Stimulated activated naive CD8-positive, alpha-beta T cell treated with anti-CD3 and anti-CD28 coated beads, Interleukin-15, Interleukin-2, amounts not matched to agents 100 ng/mL and 50 ng/mL, for 24 hours (primary cell): ENCODE results near the gene DAPK1.

Experiments used
- H3K27ac Mint-ChIP-seq: one replicate; pipeline ENCODE4 v1.8.0; 2021; ENCODE audit warnings: mild to moderate bottlenecking, mixed read lengths
- H3K27me3 Mint-ChIP-seq: one replicate; pipeline ENCODE4 v1.8.0; 2021; ENCODE audit warnings: mixed read lengths
- H3K36me3 Mint-ChIP-seq: one replicate; pipeline ENCODE4 v1.8.0; 2021; ENCODE audit warnings: low read depth, mixed read lengths
- H3K4me1 Mint-ChIP-seq: one replicate; pipeline ENCODE4 v1.8.0; 2021; ENCODE audit warnings: low read depth, mixed read lengths
- H3K4me3 Mint-ChIP-seq: one replicate; pipeline ENCODE4 v1.8.0; 2021; ENCODE audit warnings: mild to moderate bottlenecking, mixed read lengths
- H3K9me3 Mint-ChIP-seq: one replicate; pipeline ENCODE4 v1.8.0; 2021; ENCODE audit warnings: mixed read lengths

DAPK1 gene

DNA sequence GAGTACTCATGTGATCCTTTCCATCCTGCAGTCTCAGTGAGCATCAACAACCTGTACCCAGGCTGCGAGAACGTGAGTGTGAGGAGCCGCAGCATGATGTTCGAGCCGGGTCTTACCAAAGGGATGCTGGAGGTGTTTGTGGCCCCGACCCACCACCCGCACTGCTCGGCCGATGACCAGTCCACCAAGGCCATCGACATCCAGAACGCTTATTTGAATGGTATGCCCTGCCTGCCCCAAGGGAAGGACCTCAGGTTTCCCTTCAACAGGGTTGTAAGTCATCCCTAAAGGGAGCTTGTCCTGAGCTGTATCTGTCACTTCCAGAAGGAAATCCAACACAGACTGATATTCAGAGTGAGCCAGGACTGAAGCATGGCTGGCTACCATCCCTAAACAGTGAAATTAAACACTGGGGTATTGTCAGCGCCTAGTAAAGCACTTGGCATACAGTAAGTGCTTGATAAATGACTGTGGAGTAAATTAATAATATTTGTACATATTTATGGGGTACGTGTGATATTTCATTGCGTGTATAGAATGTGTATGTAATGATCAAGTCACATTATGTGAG lies 188.9 kb downstream of the DAPK1 start:
- no peak overlapping the region for H3K4me3 Mint-ChIP-seq
- peaks cover 12% of the 10 kb centered on the region for H3K4me1 Mint-ChIP-seq
- H3K27me3 Mint-ChIP-seq: no peaks in the 10 kb centered on the region
- no peaks in the 10 kb centered on the region for H3K36me3 Mint-ChIP-seq
- H3K9me3 Mint-ChIP-seq: peaks cover 3% of the 10 kb centered on the region
- no peak overlapping the region for H3K27ac Mint-ChIP-seq

DNA sequence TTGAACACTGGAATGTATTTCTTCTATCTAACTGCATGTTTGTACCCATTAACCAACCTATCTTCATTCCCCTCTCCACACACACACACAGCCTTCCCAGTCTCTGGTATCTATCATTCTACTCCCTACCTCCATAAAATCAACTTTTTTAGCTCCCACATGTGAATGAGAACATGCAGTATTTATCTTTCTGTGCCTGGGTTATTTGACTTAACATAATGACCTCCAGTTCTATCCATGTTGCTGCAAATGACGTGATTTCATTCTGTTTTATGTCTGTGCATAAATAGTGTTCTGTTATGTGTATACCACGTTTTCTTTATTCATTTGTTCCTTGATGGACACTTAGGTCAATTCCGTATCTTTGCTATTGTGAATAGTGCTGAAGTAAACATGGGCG lies 189.5 kb downstream of the DAPK1 start:
- no peak overlapping the region for H3K27ac Mint-ChIP-seq
- no peak overlapping the region for H3K4me3 Mint-ChIP-seq
- H3K36me3 Mint-ChIP-seq: no peaks in the 10 kb centered on the region
- H3K4me1 Mint-ChIP-seq: peaks cover 12% of the 10 kb centered on the region
- peaks cover 5% of the 10 kb centered on the region for H3K9me3 Mint-ChIP-seq
- H3K27me3 Mint-ChIP-seq: no peaks in the 10 kb centered on the region

DNA sequence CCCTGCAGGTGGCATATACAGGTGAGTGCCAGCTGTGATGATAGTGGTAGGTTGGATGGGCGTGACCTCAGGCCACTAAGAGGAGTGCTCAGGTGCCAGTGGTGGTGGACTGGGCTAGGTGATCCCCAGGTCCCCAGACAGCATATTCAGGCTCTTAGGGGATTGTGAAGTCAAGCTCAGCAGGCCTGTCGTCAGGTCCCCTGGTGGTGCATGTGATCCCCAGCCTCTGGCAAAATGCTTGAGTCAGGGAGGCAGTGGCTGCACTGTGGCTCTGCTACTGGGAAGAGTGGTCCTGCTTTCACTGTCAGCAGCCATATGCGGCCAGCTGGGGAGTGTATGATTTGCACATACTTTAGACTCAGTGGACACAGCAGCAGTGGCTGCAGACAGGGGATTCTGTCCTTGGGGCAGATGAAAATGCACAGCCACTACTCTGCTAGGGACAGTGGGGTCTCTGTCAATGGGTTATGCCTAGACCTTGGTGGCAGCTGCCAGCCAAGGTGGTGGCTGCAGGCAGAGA lies 196.6 kb downstream of the DAPK1 start:
- Mint-ChIP-seq H3K4me3 (no peak overlapping the region), H3K9me3 (peaks cover 16% of the 10 kb centered on the region), H3K4me1 (no peaks in the 10 kb centered on the region), H3K27ac (no peak overlapping the region), H3K36me3 (peaks cover 5% of the 10 kb centered on the region), H3K27me3 (no peaks in the 10 kb centered on the region)

DNA sequence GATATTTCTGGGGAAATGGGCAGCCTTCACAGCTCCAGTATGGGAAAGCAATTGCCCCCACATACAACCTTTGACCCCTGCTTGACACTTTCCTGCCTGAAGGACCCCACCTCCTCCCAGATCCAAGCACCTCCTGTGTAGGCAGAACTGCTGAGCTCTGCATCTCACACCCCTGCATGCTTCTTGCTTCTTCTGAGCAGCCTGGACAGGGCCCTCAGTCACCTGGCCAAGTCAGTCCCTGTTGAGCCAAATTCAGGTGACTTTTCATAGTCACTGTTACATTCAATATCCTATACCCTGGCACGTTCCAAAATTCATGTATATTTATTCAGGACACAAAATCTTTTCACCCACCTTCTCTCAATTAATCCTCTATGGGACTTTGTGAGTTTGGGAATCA lies 197.9 kb downstream of the DAPK1 start:
- H3K4me3 Mint-ChIP-seq: no peak overlapping the region
- no peaks in the 10 kb centered on the region for H3K4me1 Mint-ChIP-seq
- no peaks in the 10 kb centered on the region for H3K27me3 Mint-ChIP-seq
- H3K36me3 Mint-ChIP-seq: peaks cover 5% of the 10 kb centered on the region
- H3K9me3 Mint-ChIP-seq: peaks cover 16% of the 10 kb centered on the region
- no peak overlapping the region for H3K27ac Mint-ChIP-seq

DNA sequence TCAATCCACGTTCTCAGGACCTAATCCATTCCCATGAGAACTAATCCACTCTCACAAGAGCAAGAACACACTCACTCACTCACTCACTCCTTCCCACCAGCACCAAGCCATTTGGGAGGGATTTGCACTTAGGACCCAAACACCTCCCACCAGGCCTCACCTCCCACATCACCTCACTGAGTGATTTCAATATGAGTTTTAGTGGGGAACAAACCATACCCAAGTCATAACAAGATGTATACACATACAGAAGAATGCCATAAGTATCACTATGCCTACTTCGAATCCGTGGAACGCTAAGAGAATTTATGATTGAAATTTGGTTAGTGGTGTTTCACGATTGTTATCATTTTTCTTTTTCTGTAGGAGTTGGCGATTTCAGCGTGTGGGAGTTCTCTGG lies 199.0 kb downstream of the DAPK1 start:
- H3K4me1 Mint-ChIP-seq: no peaks in the 10 kb centered on the region
- no peaks in the 10 kb centered on the region for H3K27me3 Mint-ChIP-seq
- peaks cover 13% of the 10 kb centered on the region for H3K9me3 Mint-ChIP-seq
- peaks cover 5% of the 10 kb centered on the region for H3K36me3 Mint-ChIP-seq
- no peak overlapping the region for H3K27ac Mint-ChIP-seq
- H3K4me3 Mint-ChIP-seq: no peak overlapping the region

DNA sequence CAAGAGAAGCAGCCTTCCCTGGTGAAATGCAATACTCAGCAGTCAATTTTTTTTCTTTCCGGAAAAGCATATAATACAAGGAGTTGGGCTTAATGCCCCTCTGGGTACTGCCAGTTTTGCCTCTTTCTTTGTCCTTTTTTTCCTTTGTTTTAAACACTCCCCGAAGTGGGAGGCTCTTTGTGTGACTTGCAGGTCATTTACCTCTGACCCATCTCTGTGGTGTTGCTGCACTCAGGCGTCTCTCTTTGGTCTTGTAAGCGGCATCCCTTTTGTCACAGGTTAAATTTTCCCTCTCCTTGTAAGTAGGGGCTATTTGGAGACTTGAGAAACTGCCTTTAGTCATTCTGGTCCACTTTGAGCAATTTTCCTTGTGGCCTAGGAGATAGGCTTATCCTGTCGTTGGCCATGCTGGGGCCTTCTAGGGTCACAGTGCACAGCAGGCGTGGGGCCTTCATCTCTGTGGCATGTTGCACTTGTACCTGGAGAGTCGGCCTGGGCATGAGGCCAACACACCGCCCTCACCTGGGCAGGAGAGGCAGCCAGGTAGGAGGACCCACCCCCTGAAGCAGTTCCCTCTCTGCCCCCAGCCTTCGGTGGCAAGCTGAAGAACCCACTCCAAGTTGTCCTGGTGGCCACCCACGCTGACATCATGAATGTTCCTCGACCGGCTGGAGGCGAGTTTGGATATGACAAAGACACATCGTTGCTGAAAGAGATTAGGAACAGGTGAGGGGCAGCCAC lies 200.6 kb downstream of the DAPK1 start:
- Mint-ChIP-seq H3K36me3 (peaks cover 4% of the 10 kb centered on the region), H3K27ac (no peak overlapping the region), H3K4me1 (no peaks in the 10 kb centered on the region), H3K9me3 (peaks cover 5% of the 10 kb centered on the region), H3K27me3 (no peaks in the 10 kb centered on the region), H3K4me3 (no peak overlapping the region)

DNA sequence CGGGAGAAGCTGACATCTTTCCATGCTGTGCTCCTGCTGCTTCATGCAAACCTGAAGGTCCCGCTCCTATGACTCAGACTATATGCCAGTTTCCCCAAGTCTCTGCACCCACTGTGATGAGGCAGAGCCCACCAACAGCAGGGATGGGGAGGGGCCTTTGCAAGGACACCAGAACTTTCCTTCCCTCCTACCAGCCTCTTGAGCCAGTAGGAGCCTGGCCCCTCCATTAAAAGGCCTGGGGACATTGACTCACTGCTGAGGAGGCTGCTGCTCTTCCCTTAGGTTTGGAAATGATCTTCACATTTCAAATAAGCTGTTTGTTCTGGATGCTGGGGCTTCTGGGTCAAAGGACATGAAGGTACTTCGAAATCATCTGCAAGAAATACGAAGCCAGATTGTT lies 202.2 kb downstream of the DAPK1 start:
- H3K27ac Mint-ChIP-seq: no peak overlapping the region
- H3K9me3 Mint-ChIP-seq: no peaks in the 10 kb centered on the region
- no peaks in the 10 kb centered on the region for H3K27me3 Mint-ChIP-seq
- no peaks in the 10 kb centered on the region for H3K4me1 Mint-ChIP-seq
- no peak overlapping the region for H3K4me3 Mint-ChIP-seq
- no peaks in the 10 kb centered on the region for H3K36me3 Mint-ChIP-seq

DNA sequence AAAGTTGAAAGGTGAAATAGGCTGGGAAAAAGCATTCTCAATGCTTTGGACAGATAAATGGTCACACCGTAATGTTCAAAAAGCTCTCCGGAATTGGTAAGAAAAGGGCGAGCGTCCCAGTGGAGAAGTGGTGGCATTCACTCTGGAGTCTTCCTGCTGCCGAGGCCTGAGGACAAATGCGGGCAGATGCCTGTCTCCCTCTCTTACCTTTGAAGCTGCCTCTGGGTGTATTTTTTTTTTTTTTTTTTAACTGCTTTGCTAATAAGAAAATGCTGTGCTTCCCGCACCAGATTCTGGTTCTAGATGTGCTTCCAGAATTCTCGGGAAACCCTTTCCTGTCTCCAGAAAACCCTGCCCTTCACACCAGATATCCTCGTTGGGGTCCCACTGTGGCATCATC lies 203.8 kb downstream of the DAPK1 start:
- Mint-ChIP-seq H3K27me3 (no peaks in the 10 kb centered on the region), H3K4me3 (no peak overlapping the region), H3K36me3 (no peaks in the 10 kb centered on the region), H3K27ac (no peak overlapping the region), H3K9me3 (no peaks in the 10 kb centered on the region), H3K4me1 (no peaks in the 10 kb centered on the region)

DNA sequence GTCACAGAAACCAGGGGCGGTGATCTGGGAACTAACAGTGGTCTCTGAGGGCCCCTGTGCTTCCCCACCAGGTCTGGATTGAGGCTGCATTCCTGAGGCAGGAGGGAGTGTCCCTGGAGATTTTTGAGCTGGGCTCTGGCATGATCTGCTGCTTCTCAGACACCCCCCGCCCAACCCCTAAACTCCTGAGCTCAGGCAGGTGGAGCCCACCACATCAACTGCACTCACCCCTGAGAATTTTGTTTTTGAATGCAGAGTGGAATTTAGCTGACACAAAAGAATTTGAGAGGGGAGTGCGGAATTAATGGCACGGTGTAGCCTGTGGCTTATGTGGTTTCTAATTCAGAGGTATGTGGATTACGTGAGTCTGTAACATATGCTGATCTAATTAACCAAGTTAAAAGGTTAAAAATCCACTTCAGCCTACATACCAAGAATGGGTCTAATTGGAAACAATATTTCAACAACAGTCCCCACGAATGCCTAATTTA lies 204.3 kb downstream of the DAPK1 start:
- Mint-ChIP-seq H3K27ac (no peak overlapping the region), H3K4me3 (no peak overlapping the region), H3K27me3 (no peaks in the 10 kb centered on the region), H3K9me3 (no peaks in the 10 kb centered on the region), H3K36me3 (no peaks in the 10 kb centered on the region), H3K4me1 (no peaks in the 10 kb centered on the region)

DNA sequence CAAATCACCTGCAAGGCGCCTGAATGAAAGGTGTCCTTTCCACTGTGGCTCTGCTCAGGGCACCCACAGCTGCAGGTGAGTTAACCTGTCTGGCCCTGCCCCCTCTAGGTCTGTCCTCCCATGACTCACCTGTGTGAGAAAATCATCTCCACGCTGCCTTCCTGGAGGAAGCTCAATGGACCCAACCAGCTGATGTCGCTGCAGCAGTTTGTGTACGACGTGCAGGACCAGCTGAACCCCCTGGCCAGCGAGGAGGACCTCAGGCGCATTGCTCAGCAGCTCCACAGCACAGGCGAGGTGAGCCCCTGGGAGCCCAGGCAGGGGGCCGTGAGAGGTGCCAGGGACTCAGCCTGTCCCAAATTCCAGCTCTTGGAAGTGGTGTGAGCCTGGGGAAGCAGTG lies 205.3 kb downstream of the DAPK1 start:
- H3K27ac Mint-ChIP-seq: no peak overlapping the region
- H3K4me3 Mint-ChIP-seq: no peak overlapping the region
- H3K36me3 Mint-ChIP-seq: no peaks in the 10 kb centered on the region
- no peaks in the 10 kb centered on the region for H3K9me3 Mint-ChIP-seq
- no peaks in the 10 kb centered on the region for H3K27me3 Mint-ChIP-seq
- peaks cover 2% of the 10 kb centered on the region for H3K4me1 Mint-ChIP-seq

DNA sequence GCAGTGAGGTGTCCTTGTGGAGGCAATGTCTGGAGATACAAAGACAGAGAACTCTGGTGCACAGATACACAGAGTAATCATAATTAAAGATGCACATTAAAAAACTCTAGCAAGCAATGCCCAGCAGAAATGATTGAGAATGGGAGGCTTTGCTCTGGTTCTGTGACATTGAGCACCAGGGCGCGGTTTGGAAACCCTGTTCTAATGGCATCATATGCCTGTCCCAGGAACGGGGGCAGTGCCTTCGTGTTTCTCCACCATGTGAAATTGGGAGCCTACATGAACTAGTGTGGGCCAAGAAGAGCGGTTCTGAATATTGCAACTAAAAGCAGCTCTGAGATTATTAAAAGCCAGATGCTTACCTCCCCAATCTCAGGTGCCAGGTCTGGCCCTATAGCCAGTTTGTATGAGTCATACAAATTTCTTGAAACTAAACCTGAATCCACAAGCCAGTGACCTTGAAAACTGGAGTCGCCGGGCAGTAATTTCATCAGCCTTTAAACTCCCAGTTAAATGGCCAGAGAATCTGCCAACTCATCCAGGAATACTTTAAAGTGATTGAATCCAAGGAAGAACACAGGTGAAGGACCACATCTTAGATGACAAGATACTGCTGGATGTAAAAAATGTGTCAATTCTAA lies 206.1 kb downstream of the DAPK1 start:
- Mint-ChIP-seq H3K27ac (no peak overlapping the region), H3K4me1 (peaks cover 9% of the 10 kb centered on the region), H3K36me3 (no peaks in the 10 kb centered on the region), H3K9me3 (no peaks in the 10 kb centered on the region), H3K4me3 (no peak overlapping the region), H3K27me3 (no peaks in the 10 kb centered on the region)

DNA sequence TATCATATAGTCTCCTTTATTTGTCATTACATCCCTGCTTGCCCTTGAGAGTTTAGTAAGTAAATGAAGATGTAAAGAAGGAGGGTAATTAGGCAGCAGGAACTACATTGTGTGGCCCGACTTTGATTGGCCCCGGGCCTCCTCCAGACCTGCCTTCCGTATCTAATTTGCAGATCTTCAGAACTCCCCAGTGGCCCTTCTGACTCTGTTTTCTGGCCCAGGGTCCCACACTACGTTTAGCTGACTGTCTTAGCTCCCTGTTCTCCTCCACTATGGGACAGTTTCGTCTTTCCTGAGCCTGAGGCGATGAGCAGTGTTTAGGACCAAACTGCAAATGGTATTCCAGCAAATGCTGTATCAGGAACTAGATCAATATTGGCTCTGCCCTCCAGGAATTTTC lies 206.7 kb downstream of the DAPK1 start:
- Mint-ChIP-seq H3K9me3 (no peaks in the 10 kb centered on the region), H3K4me3 (no peak overlapping the region), H3K27me3 (no peaks in the 10 kb centered on the region), H3K36me3 (no peaks in the 10 kb centered on the region), H3K27ac (no peak overlapping the region), H3K4me1 (peaks cover 14% of the 10 kb centered on the region)

DNA sequence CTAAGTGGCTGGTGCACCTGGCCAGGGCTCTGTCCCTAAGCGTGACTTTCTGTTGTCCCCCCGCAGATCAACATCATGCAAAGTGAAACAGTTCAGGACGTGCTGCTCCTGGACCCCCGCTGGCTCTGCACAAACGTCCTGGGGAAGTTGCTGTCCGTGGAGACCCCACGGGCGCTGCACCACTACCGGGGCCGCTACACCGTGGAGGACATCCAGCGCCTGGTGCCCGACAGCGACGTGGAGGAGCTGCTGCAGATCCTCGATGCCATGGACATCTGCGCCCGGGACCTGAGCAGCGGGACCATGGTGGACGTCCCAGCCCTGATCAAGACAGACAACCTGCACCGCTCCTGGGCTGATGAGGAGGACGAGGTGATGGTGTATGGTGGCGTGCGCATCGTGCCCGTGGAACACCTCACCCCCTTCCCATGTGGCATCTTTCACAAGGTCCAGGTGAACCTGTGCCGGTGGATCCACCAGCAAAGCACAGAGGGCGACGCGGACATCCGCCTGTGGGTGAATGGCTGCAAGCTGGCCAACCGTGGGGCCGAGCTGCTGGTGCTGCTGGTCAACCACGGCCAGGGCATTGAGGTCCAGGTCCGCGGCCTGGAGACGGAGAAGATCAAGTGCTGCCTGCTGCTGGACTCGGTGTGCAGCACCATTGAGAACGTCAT lies 208.5 kb downstream of the DAPK1 start:
- Mint-ChIP-seq H3K36me3 (no peaks in the 10 kb centered on the region), H3K27ac (no peak overlapping the region), H3K27me3 (no peaks in the 10 kb centered on the region), H3K9me3 (no peaks in the 10 kb centered on the region), H3K4me1 (peaks cover 17% of the 10 kb centered on the region), H3K4me3 (no peak overlapping the region)

DNA sequence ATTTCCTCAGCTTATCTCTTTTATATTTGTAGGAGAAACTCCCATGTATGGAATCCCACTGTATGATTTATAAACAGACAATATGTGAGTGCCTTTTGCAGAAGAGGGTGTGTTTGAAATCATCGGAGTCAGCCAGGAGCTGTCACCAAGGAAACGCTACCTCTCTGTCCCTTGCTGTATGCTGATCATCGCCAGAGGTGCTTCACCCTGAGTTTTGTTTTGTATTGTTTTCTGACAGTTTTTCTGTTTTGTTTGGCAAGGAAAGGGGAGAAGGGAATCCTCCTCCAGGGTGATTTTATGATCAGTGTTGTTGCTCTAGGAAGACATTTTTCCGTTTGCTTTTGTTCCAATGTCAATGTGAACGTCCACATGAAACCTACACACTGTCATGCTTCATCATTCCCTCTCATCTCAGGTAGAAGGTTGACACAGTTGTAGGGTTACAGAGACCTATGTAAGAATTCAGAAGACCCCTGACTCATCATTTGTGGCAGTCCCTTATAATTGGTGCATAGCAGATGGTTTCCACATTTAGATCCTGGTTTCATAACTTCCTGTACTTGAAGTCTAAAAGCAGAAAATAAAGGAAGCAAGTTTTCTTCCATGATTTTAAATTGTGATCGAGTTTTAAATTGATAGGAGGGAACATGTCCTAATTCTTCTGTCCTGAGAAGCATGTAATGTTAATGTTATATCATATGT lies 210.3 kb downstream of the DAPK1 start:
- H3K4me1 Mint-ChIP-seq: peaks cover 17% of the 10 kb centered on the region
- H3K27me3 Mint-ChIP-seq: no peaks in the 10 kb centered on the region
- no peaks in the 10 kb centered on the region for H3K36me3 Mint-ChIP-seq
- peaks cover 2% of the 10 kb centered on the region for H3K9me3 Mint-ChIP-seq
- H3K4me3 Mint-ChIP-seq: no peak overlapping the region
- no peak overlapping the region for H3K27ac Mint-ChIP-seq
